H1 (cell line): ENCODE measurements around the gene LY6G5C. TPM values are rescaled to one million over a fixed set of nuclear protein-coding genes. Genes with fewer than 3 reads are reported as not detected.

Experiments
- EGR1 ChIP-seq: IDR thresholded peaks from 2 replicates; pipeline ENCODE4 v1.6.1; 2011; ENCODE audit warnings: low read depth, low read length, borderline replicate concordance
- HDAC2 ChIP-seq, 2 experiments: fragments of 300-600 bp in 1 of 2; sonication (generic) in 1 of 2; IDR thresholded peaks; 2 replicates each; pipeline ENCODE4 v1.6.1; 2011 to 2012; ENCODE audit warnings: low read depth in 2 of 2, low read length in 2 of 2, mild to moderate bottlenecking in 2 of 2, moderate library complexity in 2 of 2, borderline replicate concordance in 1 of 2, inconsistent platforms in 1 of 2
- HDAC6 ChIP-seq: IDR thresholded peaks from one replicate; pipeline ENCODE4 v1.7.1; 2012; ENCODE audit warnings: low read depth, mild to moderate bottlenecking, inconsistent platforms, low read length, moderate library complexity
- KDM1A ChIP-seq: fragments of 200-600, 300-600 bp; sonication (generic); IDR thresholded peaks from 2 replicates; pipeline ENCODE4 v1.7.1; 2016; ENCODE audit warnings: mild to moderate bottlenecking, low read length, borderline replicate concordance
- RAD21 ChIP-seq, 2 experiments: IDR thresholded peaks in 1 of 2; conservative IDR thresholded peaks in 1 of 2; 2 replicates each; pipeline ENCODE4 v1.6.1; 2011; ENCODE audit warnings: low read depth in 2 of 2, low read length in 2 of 2, improper control_type of control experiment in 1 of 2, inconsistent platforms in 1 of 2, mild to moderate bottlenecking in 1 of 2, moderate library complexity in 1 of 2
- SIN3A ChIP-seq, 2 experiments: IDR thresholded peaks in 1 of 2; conservative IDR thresholded peaks in 1 of 2; 2 replicates each; pipeline ENCODE4 v1.6.1; 2011 to 2012; ENCODE audit warnings: low read length in 2 of 2, improper control_type of control experiment in 1 of 2, low read depth in 1 of 2, mild to moderate bottlenecking in 1 of 2
- TAF1 ChIP-seq: IDR thresholded peaks from 2 replicates; pipeline ENCODE4 v1.6.1; 2011; ENCODE audit warnings: mild to moderate bottlenecking, low read depth, low read length
- TAF7 ChIP-seq: optimal IDR thresholded peaks from 2 replicates; pipeline ENCODE3; 2011; ENCODE audit warnings: low read depth, mild to moderate bottlenecking, inconsistent platforms, low read length, moderate library complexity, borderline replicate concordance
- TBP ChIP-seq: IDR thresholded peaks from 2 replicates; pipeline ENCODE4 v1.6.1; 2011; ENCODE audit warnings: low read depth, low read length, improper control_type of control experiment
- USF2 ChIP-seq: IDR thresholded peaks from 2 replicates; pipeline ENCODE4 v1.6.1; 2011; ENCODE audit warnings: low read length, improper control_type of control experiment
- polyA plus RNA-seq, 7 experiments: library from polyadenylated mRNA; depleted of rRNA in 3 of 7; stranded (reverse) in 5 of 7; unstranded in 2 of 7; fragments of >200 nt in 5 of 7; fragments of 200-250 nt in 2 of 7; gene quantifications; 1 replicate in 5 of 7; 2 replicates in 1 of 7; 4 replicates in 1 of 7; pipeline versions ENCODE4 v1.2.1 to v1.2.3, GENCODE V29; 2011 to 2013; ENCODE audit warnings: missing spikeins in 2 of 7, mixed read lengths in 2 of 7
- total RNA-seq: library from RNA; stranded (reverse); fragmentation: NEBNext Ultra II Directional; extraction: Animal tissue kit (Norgen Biotek cat#: 25700); gene quantifications from 2 replicates; pipeline ENCODE4 v1.2.1, GENCODE V29; 2021

Gene LY6G5C
- total and polyA plus RNA-seq, 2 of the 8 experiments (the other 6 are each of a cell fraction or from before 2014, with no cell fraction given): 1.1 to 1.8 TPM

GRCh38 chr6:31652925-31653724, 27.7 kb downstream of the LY6G5C start (continued):
- 0 out of 2 replicates have a peak, but pooled peaks have one; percentile 63 for TF ChIP-seq TBP
- TF ChIP-seq HDAC2 (IDR thresholded peaks at IDR 0.05; ENCODE audit: borderline replicate concordance in 1 of 2, low read depth in 2 of 2, low read length in 2 of 2): 0 out of 4 replicates have a peak, but pooled peaks of 1 of the 2 experiments have one; percentile 38
- TF ChIP-seq KDM1A: no peak
- TF ChIP-seq SIN3A (conservative IDR thresholded peaks at IDR 0.05 in 1 of 2, IDR thresholded peaks at IDR 0.05 in 1 of 2; ENCODE audit: low read depth in 1 of 2, low read length in 2 of 2): peak; percentile 7 to 9; a peak in 1 of 4 replicates
- peak; percentile 88 for TF ChIP-seq TAF7
- no peak for TF ChIP-seq USF2
- TF ChIP-seq TAF1: peak; percentile 79
- peak in 1 of 2 experiments; percentile 21; a peak in 2 of 4 replicates for TF ChIP-seq RAD21 (IDR thresholded peaks at IDR 0.05 in 1 of 2, conservative IDR thresholded peaks at IDR 0.05 in 1 of 2; ENCODE audit: low read depth in 2 of 2, low read length in 2 of 2)
- TF ChIP-seq HDAC6: no peak
- peak; percentile 43; the same call in 1 of the 2 replicates for TF ChIP-seq EGR1
- TF ChIP-seq, all 59 proteins: peak for 12
